Activated T-cell treated with anti-CD3 and anti-CD28 coated beads for 4 hours (primary cell): ENCODE data around the gene CCP110.

Experiments used
- DNase-seq: peaks from one replicate; pipeline ENCODE4 v3.0.0-alpha.2; 2020

CCP110 gene

GRCh38 chr16:19555186-19555937 lies 31.6 kb downstream of the CCP110 start, which contains the start of gene VPS35L:
Gene VPS35L, plus strand, starts transcription at chr16:19555703. Its CDS starts 27 bp downstream, at chr16:19555730.
- DNase-seq, result peak; percentile 92

- DNase-seq, result peak; percentile 5
These were observed 32.4 kb downstream of the CCP110 start for GRCh38 chr16:19555938-19556771.

GRCh38 chr16:19559242-19559910 lies 35.6 kb downstream of the CCP110 start:
- DNase-seq, result peak; percentile 14

- DNase-seq, result no peak
These were observed 36.3 kb downstream of the CCP110 start for GRCh38 chr16:19560078-19560477.

GRCh38 chr16:19563377-19563776 lies 39.6 kb downstream of the CCP110 start:
- DNase-seq, result no peak

- no peak for DNase-seq
These were observed 42.6 kb downstream of the CCP110 start for GRCh38 chr16:19566362-19566761.

- no peak for DNase-seq
These were observed 43.8 kb downstream of the CCP110 start for GRCh38 chr16:19567560-19567959.

- no peak for DNase-seq
These were observed 50.3 kb downstream of the CCP110 start for GRCh38 chr16:19573997-19574396.

GRCh38 chr16:19574615-19575014 lies 50.9 kb downstream of the CCP110 start:
- DNase-seq, result no peak

GRCh38 chr16:19578378-19578971 lies 54.7 kb downstream of the CCP110 start:
- no peak for DNase-seq

GRCh38 chr16:19582050-19582831 lies 58.5 kb downstream of the CCP110 start:
- no peak for DNase-seq

- DNase-seq, result no peak
These were observed 60.0 kb downstream of the CCP110 start for GRCh38 chr16:19583665-19584300.

GRCh38 chr16:19588661-19589060 lies 64.9 kb downstream of the CCP110 start:
- no peak for DNase-seq

GRCh38 chr16:19589106-19589505 lies 65.4 kb downstream of the CCP110 start:
- no peak for DNase-seq

- no peak for DNase-seq
These were observed 66.1 kb downstream of the CCP110 start for GRCh38 chr16:19589771-19590302.

- no peak for DNase-seq
These were observed 71.5 kb downstream of the CCP110 start for GRCh38 chr16:19595043-19595767.

GRCh38 chr16:19598805-19599510 lies 75.2 kb downstream of the CCP110 start:
- DNase-seq, result no peak

GRCh38 chr16:19599968-19600716 lies 76.4 kb downstream of the CCP110 start:
- no peak for DNase-seq
